Endothelial cell of umbilical vein (primary cell): ENCODE measurements around the gene KDM7A. TPM values are rescaled to one million over a fixed set of nuclear protein-coding genes. Genes with fewer than 3 reads are reported as not detected.

Experiments used
- BruUV-seq: library from RNA; stranded (reverse); fragments of 400-500 nt; replicated peaks from 2 replicates; lab custom pipeline; 2021; lab: Mats Ljungman, UMichigan
- CTCF ChIA-PET: fragments of 300-600, 350-600 bp; sonication (Branson Sonifier 250); formaldehyde crosslinking; loops from one replicate; lab custom pipeline; 2021; ENCODE audit warnings: antibody characterized with exemption, inconsistent platforms; lab: Charles Lee
- POLR2A ChIA-PET: fragments of 300-600, 350-600 bp; sonication (Branson Sonifier 250); formaldehyde crosslinking; loops from one replicate; lab custom pipeline; 2021; ENCODE audit warnings: antibody characterized with exemption, inconsistent platforms; lab: Charles Lee
- DNase-seq: peaks from one replicate; pipeline ENCODE4 v3.0.0-alpha.2; 2011; ENCODE audit warnings: low read depth, low spot score
- FAIRE-seq: peaks from 2 replicates; lab custom pipeline; 2011; peaks lifted over from hg19 to GRCh38; lab: Jason Lieb, UNC
- H2AFZ ChIP-seq: 2 replicates; pipeline ENCODE4 v1.6.0; 2012; ENCODE audit warnings: low read depth, low read length, control low read depth, inconsistent platforms
- H3K27ac ChIP-seq: 2 replicates; pipeline ENCODE4 v1.5.1; 2011; ENCODE audit warnings: low read depth, mild to moderate bottlenecking, control low read depth, low read length, moderate library complexity; ENCODE audit not compliant: insufficient read depth
- H3K27me3 ChIP-seq, 2 experiments: 2 replicates each; pipeline versions ENCODE4 v1.6.0 to v1.6.1; 2011; ENCODE audit warnings: low read length in 2 of 2, mixed read lengths in 1 of 2; ENCODE audit not compliant: control insufficient read depth in 2 of 2, insufficient read depth in 2 of 2
- H3K36me3 ChIP-seq, 2 experiments: 2 replicates in 1 of 2; 3 replicates in 1 of 2; pipeline ENCODE4 v1.5.1; 2011; ENCODE audit warnings: low read length in 2 of 2, mild to moderate bottlenecking in 1 of 2, moderate library complexity in 1 of 2; ENCODE audit not compliant: control insufficient read depth in 2 of 2, insufficient read depth in 2 of 2; ENCODE audit errors: extremely low read depth in 1 of 2
- H3K4me1 ChIP-seq: 3 replicates; pipeline ENCODE4 v1.5.1; 2011; ENCODE audit warnings: mild to moderate bottlenecking, low read length; ENCODE audit not compliant: control insufficient read depth, insufficient read depth; ENCODE audit errors: extremely low read depth
- H3K4me2 ChIP-seq: 2 replicates; pipeline ENCODE4 v1.6.1; 2011; ENCODE audit warnings: low read length, control low read depth, mixed read lengths; ENCODE audit not compliant: insufficient read depth
- H3K4me3 ChIP-seq, 3 experiments: fragments of 200-600 bp in 1 of 3; sonication (generic), shearing (Covaris generic) in 1 of 3; replicated peaks in 1 of 3; 2 replicates each; pipeline ENCODE4 v1.5.1; 2011 to 2016; ENCODE audit warnings: control low read depth in 3 of 3, low read length in 3 of 3, mild to moderate bottlenecking in 2 of 3, inconsistent platforms in 1 of 3, low read depth in 1 of 3, moderate library complexity in 1 of 3; ENCODE audit not compliant: insufficient read depth in 1 of 3
- H3K79me2 ChIP-seq: 2 replicates; pipeline ENCODE4 v1.6.0; 2012; ENCODE audit warnings: low read length, inconsistent platforms; ENCODE audit not compliant: control insufficient read depth, insufficient read depth
- H3K9ac ChIP-seq: replicated peaks from 2 replicates; pipeline ENCODE3; 2011; ENCODE audit warnings: low read length, control low read depth; ENCODE audit not compliant: insufficient read depth; ENCODE audit errors: extremely low read depth
- H3K9me1 ChIP-seq: replicated peaks from 3 replicates; pipeline ENCODE4 v1.6.0; 2011; ENCODE audit warnings: mild to moderate bottlenecking, low read length; ENCODE audit not compliant: control insufficient read depth, insufficient read depth; ENCODE audit errors: extremely low read depth
- H3K9me3 ChIP-seq: replicated peaks from 2 replicates; pipeline ENCODE4 v1.5.1; 2012; ENCODE audit warnings: low read length, inconsistent platforms; ENCODE audit not compliant: control insufficient read depth, insufficient read depth
- H4K20me1 ChIP-seq: replicated peaks from 2 replicates; pipeline ENCODE3; 2011; ENCODE audit warnings: mild to moderate bottlenecking, low read length; ENCODE audit not compliant: control insufficient read depth, insufficient read depth; ENCODE audit errors: extremely low read depth
- CTCF ChIP-seq, 2 donors: IDR thresholded peaks; 1 replicate in 1 of 2; 2 replicates in 1 of 2; pipeline ENCODE4 v1.5.1; 2011; ENCODE audit warnings: low read length in 2 of 2, mild to moderate bottlenecking in 2 of 2, moderate library complexity in 2 of 2, control low read depth in 1 of 2, inconsistent platforms in 1 of 2, low read depth in 1 of 2; ENCODE audit not compliant: insufficient read depth in 1 of 2; ENCODE audit errors: extremely low read depth in 1 of 2
- EZH2 ChIP-seq: IDR thresholded peaks from 2 replicates; pipeline ENCODE4 v1.6.1; 2012; ENCODE audit warnings: borderline replicate concordance, low read depth, mild to moderate bottlenecking, moderate library complexity, low read length, inconsistent platforms; ENCODE audit not compliant: severe bottlenecking
- FOS ChIP-seq: IDR thresholded peaks from 2 replicates; pipeline ENCODE4 v1.6.1; 2011; ENCODE audit warnings: mild to moderate bottlenecking, low read length, moderate library complexity, borderline replicate concordance; ENCODE audit not compliant: insufficient read depth
- GATA2 ChIP-seq: IDR thresholded peaks from 2 replicates; pipeline ENCODE4 v1.7.0; 2011; ENCODE audit warnings: low read depth, mild to moderate bottlenecking, moderate library complexity, mixed read lengths, low read length; ENCODE audit not compliant: insufficient read length, insufficient read depth
- JUN ChIP-seq: IDR thresholded peaks from 2 replicates; pipeline ENCODE4 v1.6.1; 2011; ENCODE audit warnings: borderline replicate concordance, low read depth; ENCODE audit not compliant: insufficient read length, insufficient read depth
- MAX ChIP-seq: IDR thresholded peaks from 2 replicates; pipeline ENCODE4 v1.6.1; 2011; ENCODE audit not compliant: insufficient read depth, insufficient read length
- MYC ChIP-seq: IDR thresholded peaks from one replicate; pipeline ENCODE4 v1.6.1; 2011; ENCODE audit warnings: mild to moderate bottlenecking, low read depth, low read length
- POLR2A ChIP-seq: IDR thresholded peaks from 2 replicates; pipeline ENCODE4 v1.6.1; 2012; ENCODE audit warnings: low read depth, mild to moderate bottlenecking, control low read depth, low read length
- POLR2AphosphoS5 ChIP-seq: IDR thresholded peaks from 2 replicates; pipeline ENCODE4 v1.6.1; 2012; ENCODE audit warnings: low read depth, mild to moderate bottlenecking, control low read depth, low read length, moderate library complexity; ENCODE audit not compliant: insufficient read depth
- dilution Hi-C: fragments of 300-500 bp; cut with MboI; formaldehyde crosslinking; loops from one replicate; pipeline ENCODE4 v1.15.0; 2019; ENCODE audit warnings: low sequenced_read_pairs; ENCODE audit not compliant: extremely low pct_ligation_motif_present
- intact Hi-C: fragments of 100-400 bp; cut with micrococcal nuclease; formaldehyde crosslinking; loops from one replicate; pipeline ENCODE4 v1.10.0; 2022
- polyA plus RNA-seq, 4 experiments: library from polyadenylated mRNA; depleted of rRNA in 3 of 4; stranded (reverse) in 3 of 4; unstranded in 1 of 4; fragments of >200 nt; gene quantifications; 2 replicates each; pipeline versions ENCODE4 v1.2.1 to v1.2.3, GENCODE V29; 2011 to 2012; ENCODE audit warnings: missing spikeins in 1 of 4
- total RNA-seq: library from RNA; stranded (reverse); gene quantifications from 2 replicates; pipeline ENCODE4 v1.2.3, GENCODE V29; 2021

The KDM7A gene
- total and polyA plus RNA-seq, 2 donors (not counting 3 experiments of a cell fraction or from before 2014, with no cell fraction given): 2.4 to 7.3 TPM

GRCh38 chr7:140136073-140136472 lies 40.7 kb downstream of the KDM7A start:
- Histone ChIP-seq H3K27ac (no peak overlapping the region), H3K9me3 (no peaks in the 10 kb centered on the region), H3K4me2 (no peak overlapping the region), H3K27me3 (no peaks in the 10 kb centered on the region), H3K36me3 (no peaks in the 10 kb centered on the region), H3K4me1 (no peaks in the 10 kb centered on the region), H4K20me1 (no peaks in the 10 kb centered on the region), H3K9ac (no peak overlapping the region), H3K4me3 (no peak overlapping the region), H3K79me2 (no peaks in the 10 kb centered on the region), H3K9me1 (no peaks in the 10 kb centered on the region), H2AFZ (no peak overlapping the region)
- intact Hi-C loops (no loop called here), dilution Hi-C loops (no loop called here)
- DNase-seq: no peak
- ChIA-PET CTCF (no interaction called here), POLR2A (no interaction called here)
- no peak for FAIRE-seq
- TF ChIP-seq MYC (no peak), POLR2AphosphoS5 (no peak), CTCF (IDR thresholded peaks at IDR 0.05; ENCODE audit: extremely low read depth in 1 of 2, insufficient read depth in 1 of 2, low read depth in 1 of 2, low read length in 2 of 2) (no peak), POLR2A (no peak), GATA2 (no peak), EZH2 (no peak), JUN (no peak), MAX (no peak), FOS (no peak)
- BruUV-seq: no TSS peak
